HG03103 (cell line): ENCODE results near the gene DHCR7.

Source experiments
- ATAC-seq: cut with Tn5 transposase; IDR thresholded peaks from one replicate; pipeline ENCODE4 v1.9.1; 2021; ENCODE audit warnings: low read depth; ENCODE audit not compliant: unreplicated experiment

DHCR7 gene

DNA sequence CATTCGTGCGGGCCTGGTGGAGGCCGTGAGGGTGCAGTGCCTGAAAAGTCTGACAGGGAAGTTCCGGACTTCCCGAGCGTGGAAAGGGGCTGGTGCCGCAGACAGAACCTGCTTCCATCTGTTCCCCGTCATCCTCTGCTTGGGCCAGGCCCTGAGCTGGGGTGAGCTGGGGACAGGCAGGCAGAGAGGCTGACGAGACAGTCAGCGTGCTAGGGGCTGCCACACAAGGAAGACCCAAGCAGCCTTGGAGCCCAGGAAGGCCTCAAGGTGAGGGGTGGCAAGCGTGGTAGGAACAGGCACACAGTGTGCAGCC lies 30.3 kb upstream of the DHCR7 start:
- no peak for ATAC-seq

DNA sequence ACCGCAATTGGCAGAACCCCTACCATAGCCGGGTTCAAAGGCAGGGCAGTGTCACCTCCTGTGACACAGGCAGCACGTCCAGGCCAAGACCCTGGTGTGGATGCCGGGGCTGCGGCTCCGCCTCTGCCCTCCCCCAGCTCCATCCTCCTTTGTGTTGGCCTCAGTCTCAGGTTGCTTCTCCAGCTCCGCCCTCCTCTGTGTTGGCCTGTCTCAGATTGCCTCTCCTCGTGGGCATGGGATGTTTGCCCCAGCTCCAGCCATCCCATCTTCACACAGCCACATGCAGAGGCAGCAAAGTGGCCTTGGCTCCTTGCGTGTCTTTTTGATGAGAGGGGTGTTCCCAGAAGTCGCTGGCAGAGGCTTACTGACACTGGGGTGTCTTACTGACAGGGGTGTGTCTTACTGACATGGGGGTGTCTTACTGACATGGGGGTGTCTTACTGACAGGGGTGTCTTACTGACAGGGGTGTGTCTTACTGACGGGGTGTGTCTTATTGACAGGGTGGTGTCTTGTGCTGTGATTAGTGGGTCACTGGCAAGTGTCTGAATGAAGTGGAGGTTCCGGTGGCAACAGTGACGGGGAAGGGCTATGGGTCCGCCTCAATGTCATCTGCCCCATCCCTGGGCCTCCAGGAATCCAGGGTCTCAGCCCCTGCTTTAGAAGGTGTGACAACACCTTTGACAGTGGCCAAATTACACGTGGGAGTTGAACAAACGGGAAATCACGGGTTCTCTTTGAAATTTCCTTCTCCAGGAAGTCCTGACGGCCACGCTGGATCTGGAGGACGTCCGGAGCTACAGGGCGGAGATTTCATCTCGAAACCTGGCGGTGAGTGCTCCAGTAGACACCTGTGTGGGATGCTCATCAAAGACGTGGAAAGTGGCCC lies 29.7 kb upstream of the DHCR7 start:
- ATAC-seq: no peak

DNA sequence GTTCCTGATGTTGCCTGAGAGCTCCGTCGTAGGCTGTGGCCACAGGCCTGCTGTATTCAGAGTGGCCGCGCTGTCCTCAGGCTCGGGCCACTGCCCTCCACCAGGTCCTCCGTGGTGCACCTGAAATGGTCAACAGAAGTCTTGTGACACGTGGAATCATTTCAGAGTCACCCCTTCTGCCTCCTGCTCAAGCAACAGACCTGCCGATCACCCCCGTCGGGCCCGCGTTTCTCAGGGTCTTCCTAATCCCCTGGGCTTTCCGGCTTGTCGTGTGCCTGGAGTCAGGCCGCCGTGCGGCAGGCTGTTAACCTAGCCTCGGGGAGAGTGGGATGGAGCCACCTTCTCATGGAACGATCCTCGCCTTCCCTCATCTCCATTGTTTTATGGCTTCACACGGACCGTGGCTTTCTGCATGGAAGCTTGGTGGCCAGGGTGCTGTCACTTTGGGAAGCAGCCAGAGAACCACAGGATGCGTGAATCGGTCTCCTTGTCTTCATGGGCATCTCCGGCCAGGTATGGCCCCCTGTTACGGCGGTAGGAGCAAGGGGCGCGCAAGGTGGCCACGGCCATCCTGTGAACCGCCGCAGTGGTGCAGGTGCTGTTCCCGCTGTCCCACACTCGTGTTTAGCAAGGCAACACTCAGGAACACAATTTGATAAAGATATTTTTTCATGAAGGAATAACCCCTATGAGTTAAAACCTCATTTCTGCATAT lies 28.9 kb upstream of the DHCR7 start:
- no peak for ATAC-seq

DNA sequence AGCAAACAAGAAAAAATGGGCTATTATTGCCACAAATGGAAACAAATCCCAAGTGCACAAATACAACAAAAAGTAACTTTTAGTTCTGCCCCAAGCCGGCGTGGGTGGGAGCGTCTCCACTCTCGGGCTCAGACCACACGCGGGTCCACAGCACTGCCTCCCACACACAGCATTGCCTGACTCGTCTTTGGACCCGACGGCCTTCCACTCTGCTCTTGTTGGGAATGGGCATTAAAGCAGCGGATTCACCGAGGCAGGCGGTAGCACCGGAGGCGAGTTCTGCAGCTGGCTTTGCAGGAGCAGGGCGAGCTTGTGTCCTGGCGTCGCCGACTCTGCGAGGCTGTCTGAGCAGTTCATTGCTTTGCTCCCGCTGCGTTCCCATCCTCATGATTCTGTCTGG lies 27.8 kb upstream of the DHCR7 start:
- no peak for ATAC-seq

DNA sequence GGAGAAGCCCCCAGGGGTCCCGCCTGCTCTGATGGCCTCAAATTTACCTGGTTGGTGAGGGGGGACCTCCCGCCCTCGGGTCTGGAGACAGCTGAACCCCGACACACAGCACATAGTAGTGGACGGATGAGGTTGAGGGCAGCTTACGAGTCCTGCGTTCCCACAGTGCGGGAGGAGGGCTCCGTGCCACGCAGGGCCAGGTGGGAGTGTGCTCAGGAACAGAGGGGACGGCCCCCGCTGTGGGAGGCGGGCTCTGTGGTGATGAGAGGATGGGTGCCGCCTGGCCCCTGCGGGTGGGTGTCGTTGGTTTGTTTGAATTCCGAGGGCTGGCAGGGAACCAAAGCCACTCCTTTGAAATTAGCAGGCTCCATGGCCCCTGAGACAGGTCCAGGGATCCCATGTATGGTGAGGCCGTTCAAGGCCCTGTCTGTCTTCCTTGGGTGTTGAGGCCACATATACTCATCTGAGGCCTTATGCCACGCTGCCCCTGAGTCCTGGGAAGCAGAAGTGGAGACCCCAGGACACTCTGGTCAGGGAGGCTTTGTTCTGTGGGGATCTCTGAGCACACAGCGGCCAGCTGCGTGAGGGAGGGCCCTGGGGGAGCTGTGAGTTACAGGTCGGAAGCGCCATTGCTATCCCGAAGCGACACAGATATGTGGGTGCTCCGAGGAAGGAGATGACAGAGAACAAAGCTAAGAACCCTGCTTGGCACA lies 26.7 kb upstream of the DHCR7 start:
- ATAC-seq: no peak

DNA sequence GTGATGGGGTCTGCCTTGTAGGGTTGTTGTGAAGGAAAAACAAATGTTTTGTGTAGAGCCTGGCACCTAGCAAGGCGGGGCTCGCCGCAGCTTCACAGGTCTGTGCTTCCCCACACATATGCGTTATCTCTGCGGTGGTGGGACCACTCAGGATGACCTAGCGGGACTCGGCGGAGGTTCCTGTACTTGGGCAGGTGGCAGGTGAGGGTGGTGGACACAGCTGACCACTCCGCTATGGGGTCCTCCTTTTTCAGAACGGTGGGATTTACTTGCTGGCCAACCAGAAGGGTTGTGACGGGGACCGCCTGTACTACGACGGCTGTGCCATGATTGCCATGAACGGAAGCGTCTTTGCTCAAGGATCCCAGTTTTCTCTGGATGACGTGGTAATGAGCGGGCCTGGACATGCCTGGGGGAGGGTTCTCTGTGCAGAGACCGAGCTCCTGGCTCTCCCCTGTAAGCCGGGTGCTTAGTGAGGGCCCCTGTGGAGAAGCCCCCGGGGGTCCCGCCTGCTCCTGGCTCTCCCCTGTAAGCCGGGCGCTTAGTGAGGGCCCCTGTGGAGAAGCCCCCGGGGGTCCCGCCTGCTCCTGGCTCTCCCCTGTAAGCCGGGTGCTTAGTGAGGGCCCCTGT lies 26.1 kb upstream of the DHCR7 start:
- no peak for ATAC-seq

DNA sequence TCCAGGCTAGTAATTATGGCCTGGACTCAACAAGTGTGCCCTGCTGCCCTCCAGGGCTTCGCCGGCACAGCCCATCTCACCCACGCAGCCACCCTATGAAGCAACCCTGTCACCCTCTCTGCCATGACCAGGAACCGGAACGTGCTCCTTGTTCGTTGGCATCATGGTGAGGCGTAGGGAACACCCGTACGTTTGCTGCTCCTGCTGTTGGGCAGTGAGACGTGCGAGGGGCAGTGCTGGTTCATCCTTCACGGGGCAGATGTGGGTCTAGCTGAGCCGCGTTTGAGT lies 25.5 kb upstream of the DHCR7 start:
- ATAC-seq: no peak

DNA sequence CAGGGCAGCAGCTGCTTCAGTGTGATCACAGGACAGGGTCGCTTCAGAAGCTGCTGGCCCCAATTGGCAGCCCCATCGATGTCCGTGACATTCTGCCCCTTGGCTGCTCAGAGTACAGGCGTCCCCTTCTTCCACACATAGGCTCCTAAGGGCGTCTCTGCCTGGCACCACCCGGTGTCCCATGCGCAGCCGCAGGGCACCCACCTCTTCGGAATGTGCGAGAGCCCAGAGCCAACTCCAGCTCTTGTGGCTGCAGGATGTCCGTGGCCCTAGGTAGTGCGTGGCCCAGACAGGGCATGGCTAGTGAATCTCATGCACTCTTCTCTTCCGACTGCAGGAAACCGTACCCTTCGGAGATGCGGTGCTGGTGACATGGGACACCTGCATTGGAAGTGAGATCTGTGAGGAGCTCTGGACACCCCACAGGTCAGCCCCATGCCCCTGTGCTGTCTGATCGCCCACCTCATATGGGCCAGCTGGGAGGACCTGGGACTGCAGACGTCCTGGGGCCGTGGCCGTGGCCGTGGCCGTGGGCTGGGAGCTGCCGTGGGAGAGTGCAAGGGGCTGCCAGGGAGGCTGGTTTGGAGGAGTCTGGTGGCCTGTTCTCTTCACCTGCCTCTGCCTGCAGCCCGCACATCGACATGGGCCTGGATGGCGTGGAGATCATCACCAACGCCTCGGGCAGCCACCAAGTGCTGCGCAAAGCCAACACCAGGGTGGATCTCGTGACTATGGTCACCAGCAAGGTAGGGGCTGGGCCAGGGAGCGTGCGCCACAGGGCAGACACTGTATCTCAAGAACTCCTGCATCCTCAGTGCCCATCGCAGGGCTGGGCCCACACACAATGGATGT lies 25.0 kb upstream of the DHCR7 start:
- no peak for ATAC-seq

DNA sequence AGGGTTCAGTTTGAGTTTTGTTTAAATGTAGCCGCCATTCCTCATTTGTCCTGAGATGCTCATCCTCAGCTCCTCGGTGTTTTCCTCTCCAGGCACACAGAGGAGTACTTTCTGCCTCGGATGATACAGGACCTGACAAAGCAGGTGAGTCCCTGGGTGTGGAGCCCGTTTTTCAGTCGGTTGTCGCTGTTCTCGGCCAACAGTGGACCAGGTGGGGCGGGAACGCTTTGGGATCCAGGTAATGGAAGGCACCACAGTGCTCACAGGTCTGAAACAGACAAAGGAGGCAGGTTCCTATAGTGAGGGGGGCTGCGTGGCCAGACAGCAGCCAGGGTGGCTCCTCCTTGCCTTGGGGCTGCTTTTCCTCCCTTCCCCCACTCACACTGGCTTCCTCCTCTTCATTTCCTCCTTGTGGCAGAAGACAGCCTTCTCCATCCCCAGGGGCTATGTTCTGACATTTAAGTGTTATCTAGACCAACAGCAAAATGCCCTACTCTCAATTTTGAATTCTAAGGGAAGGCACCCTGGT lies 24.2 kb upstream of the DHCR7 start:
- no peak for ATAC-seq

DNA sequence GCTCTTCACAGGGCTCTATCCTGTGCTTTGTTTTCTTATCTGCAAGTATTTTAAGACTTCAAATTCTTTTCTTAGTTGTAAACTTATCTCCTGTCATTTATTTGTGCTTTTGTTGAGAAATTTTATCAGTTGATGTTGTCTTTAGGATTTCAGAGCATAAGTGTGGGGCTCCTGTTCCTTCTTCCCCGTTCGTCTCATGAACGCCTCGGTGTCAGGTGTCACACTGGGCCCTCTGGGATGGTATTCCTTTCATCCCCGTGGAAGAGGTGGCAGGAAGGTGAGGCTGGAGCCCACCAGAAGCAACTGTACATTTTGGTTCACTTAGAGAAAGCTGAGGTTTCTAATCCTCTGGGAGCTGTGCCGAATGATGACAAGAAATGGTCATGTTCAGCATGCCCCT lies 22.8 kb upstream of the DHCR7 start:
- ATAC-seq: no peak

DNA sequence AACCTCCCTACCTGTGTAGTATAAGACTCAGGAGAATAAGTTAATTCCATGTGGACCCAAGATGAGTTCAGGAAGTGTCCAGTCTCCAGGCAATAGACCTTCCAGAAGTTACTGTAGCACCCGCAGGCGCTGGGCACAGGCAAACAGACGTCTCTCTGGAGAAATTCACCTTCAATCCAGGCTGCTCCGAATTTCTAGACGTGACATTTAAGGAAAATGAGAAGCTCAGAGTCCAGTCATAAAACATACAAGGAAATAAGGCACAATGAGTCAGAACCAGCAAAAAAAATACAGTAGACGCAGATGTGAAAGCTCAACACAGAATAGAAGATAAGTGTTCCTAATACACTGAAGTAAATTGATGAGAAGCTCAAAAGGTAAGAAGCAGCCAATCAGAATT lies 19.0 kb upstream of the DHCR7 start:
- ATAC-seq: no peak

DNA sequence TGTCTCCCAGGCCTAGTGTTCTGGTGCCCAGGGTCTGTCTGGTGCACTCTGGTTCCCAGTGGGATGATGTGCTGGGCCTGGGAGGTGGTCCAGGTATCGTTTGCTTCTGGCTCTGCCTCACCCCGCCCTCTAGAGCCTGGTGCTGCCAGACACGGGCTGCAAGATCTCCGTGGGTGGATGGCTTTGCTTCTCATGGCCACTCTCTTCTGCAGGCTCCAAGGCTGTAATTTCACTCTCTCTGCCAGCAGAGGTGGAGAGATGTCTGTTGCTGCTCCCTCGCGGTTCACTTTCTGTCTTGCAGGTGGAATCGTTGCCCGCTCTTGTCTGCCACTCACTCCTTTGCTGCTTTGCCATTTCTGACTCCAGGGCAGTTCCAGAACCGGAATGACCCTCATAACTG lies 18.2 kb upstream of the DHCR7 start:
- ATAC-seq: no peak

DNA sequence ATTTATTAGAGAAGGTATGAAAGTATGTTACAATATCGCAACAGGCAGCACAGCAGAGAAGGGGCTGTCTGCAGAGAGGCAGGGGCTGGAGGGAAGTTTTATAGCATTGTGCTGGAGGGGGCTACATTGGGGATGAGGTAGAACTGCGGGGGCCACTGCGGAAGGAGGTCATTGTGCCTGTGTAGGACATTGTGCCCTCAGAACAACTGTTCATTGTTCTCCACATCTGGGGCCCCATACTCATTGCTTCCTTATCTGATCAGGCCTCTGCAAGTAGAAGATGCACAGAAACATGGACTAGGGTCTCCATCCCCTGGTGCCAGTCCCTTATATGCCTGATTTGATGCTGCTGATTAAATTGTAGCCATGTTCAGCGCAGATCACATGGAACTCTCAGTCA lies 16.9 kb upstream of the DHCR7 start:
- no peak for ATAC-seq

DNA sequence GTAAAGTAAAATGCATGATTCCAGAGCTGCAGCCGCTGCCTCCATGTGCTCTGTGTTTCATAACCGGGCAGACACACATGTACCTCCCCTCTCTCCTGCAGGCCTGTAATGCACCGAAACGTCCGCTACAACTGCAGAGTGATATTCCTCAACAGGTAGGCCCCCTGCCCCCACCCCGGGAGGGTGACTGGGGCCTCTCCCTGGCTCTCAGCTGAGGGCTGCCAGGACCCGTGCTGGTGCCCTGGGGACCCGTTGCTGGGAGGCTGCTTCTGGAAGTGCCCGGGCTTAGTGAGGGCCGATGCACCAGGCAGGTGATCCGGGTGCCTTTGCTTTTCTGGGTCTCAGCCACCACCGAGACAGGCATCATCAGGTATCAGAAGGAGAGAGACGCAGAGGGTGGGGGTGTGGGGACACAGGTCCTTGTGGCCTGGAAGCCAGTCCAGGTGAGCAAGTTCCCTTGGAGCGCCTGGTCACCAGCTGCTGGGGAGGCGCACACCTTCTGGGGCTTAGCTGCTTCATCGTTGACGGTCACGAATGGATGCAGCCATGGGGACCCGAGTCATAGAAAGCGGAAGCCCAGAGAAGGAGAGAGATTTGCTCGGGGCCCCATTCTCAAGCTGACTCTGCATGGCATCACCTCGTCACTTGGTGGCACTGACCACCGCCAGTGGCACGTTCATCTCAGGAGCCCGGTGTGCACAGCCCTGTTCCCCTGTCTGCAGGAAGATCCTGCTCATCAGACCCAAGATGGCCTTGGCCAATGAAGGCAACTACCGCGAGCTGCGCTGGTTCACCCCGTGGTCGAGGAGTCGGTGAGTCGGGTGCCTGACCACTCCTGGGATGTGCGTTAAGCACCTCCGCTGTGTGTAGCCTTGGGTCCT lies 15.4 kb upstream of the DHCR7 start:
- ATAC-seq: no peak

DNA sequence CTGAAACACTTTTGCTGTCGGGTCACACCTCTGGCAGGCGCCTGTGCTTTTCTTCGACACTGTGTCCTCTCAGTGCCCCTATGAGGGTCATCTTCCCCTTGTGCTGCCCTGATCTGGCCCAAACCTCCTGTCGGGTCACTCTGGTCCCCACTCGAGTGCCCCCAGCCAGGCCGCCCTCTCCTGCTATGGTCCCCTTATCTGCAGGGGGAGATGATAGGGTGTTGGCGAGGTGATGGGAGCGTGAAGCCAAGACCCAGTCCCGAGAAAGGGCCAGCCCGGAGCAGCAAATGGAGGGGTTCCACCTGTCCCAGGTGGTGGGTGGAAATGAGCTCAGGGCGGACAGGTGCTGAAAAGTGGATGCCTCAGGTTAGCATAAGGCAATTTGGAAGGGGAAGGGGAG lies 14.5 kb upstream of the DHCR7 start:
- no peak for ATAC-seq

DNA sequence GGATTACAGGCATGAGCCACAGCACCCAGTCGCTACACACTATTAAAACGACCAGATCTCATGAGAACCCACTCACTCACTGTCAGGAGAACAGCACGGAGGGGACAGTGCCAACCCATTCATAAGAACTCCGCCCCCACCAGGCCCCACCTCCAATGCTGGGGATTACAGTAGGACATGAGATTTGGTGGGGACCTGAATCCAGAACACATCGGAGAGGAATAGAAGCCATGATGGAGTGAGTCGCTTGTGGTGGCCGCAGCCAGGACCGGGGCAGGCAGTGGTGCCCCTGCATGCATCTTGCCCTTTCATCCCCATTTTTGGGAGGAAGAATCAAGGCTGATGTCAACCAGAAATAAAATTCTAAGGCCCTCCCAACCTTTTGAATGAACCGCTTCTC lies 13.5 kb upstream of the DHCR7 start:
- ATAC-seq: no peak

DNA sequence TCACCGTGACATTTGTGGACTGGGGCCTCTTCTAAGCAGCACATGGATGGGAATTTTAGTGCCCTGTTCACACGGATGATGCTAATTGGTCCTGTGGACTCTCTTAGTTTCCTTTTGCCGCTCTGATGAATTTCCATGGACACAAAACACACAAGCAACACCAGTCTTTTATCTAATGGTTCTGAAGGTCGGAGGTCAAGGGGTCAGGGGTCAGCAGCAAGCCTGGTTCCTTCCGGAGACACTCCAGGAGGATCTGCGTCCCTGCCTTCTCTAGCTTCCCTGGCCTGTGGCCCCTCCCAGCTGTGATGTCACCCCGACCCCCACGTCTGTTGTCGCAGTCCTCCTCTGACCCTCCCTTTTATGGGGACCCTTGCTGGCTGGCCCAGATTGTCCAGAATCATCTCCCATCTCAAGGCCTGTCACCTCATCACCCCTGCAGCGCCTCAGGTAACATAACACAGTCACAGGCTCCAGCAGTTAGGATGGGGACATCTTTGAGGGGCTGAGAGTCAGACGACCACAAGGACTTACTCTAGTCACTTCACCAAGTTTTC lies 11.7 kb upstream of the DHCR7 start:
- no peak for ATAC-seq

DNA sequence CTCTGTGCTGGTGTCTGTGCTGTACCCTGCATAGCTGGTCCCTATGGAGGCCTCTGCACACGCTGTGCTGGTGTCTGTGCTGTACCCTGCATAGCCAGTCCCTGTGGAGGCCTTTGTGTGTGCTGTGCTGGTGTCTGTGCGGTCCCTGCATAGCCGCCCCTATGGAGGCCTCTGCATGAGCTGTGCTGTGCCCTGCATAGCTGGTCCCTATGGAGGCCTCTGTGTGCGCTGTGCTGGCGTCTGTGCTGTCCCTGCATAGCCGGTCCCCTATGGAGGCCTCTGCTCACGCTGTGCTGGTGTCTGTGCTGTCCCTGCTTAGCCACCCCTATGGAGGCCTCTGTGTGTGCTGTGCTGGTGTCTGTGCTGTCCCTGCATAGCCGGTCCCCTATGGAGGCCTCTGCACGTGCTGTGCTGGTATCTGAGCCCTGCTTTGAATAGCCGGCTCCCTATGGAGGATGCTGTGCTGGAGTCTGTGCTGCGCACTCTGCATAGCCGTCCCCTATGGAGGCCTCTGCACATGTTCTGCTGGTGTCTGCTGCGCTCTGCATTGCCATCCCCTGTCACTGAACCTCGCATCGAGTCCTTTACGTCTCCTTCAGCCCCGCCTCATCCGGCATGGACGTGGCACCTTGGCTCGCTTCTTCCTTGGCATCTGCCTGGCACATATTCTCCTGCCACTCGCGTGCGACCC lies 11.0 kb upstream of the DHCR7 start:
- no peak for ATAC-seq
